Mesenchymal stem cell (in vitro differentiated cells and primary cell): ENCODE results near the gene ASXL2.

Source experiments
- DNase-seq: peaks from one replicate; pipeline ENCODE4 v3.0.0-alpha.2; 2013
- H2AFZ ChIP-seq: one replicate; pipeline ENCODE4 v1.6.1; 2013; ENCODE audit warnings: low read depth, mild to moderate bottlenecking, control low read depth, inconsistent platforms, low read length, moderate library complexity
- H2AK5ac ChIP-seq: 2 replicates; pipeline ENCODE4 v1.6.1; 2013; ENCODE audit warnings: low read length, moderate library complexity, mild to moderate bottlenecking, inconsistent platforms; ENCODE audit not compliant: severe bottlenecking
- H2BK120ac ChIP-seq: one replicate; pipeline ENCODE4 v1.6.1; 2013; ENCODE audit warnings: low read depth, mild to moderate bottlenecking, inconsistent platforms, low read length, moderate library complexity
- H2BK12ac ChIP-seq, 2 experiments: one replicate each; pipeline ENCODE4 v1.6.1; 2013; ENCODE audit warnings: inconsistent platforms in 2 of 2, low read length in 2 of 2, mild to moderate bottlenecking in 2 of 2, moderate library complexity in 2 of 2, control low read depth in 1 of 2
- H2BK15ac ChIP-seq: one replicate; pipeline ENCODE4 v1.6.1; 2013; ENCODE audit warnings: mild to moderate bottlenecking, low read depth, inconsistent platforms; ENCODE audit not compliant: poor library complexity, severe bottlenecking
- H2BK5ac ChIP-seq: 2 replicates; pipeline ENCODE4 v1.6.1; 2013; ENCODE audit warnings: low read depth, mild to moderate bottlenecking, low read length, control low read depth, inconsistent platforms; ENCODE audit not compliant: poor library complexity, severe bottlenecking
- H3K14ac ChIP-seq, 2 experiments: one replicate each; pipeline ENCODE4 v1.6.1; 2013; ENCODE audit warnings: inconsistent platforms in 2 of 2, low read length in 2 of 2, control low read depth in 1 of 2, mild to moderate bottlenecking in 1 of 2, moderate library complexity in 1 of 2
- H3K18ac ChIP-seq, 2 experiments: one replicate each; pipeline ENCODE4 v1.6.1; 2013; ENCODE audit warnings: inconsistent platforms in 2 of 2, low read length in 2 of 2, control low read depth in 1 of 2, low read depth in 1 of 2, mild to moderate bottlenecking in 1 of 2
- H3K23ac ChIP-seq, 2 experiments: one replicate each; pipeline ENCODE4 v1.6.1; 2013; ENCODE audit warnings: inconsistent platforms in 2 of 2, low read length in 2 of 2, mild to moderate bottlenecking in 2 of 2, moderate library complexity in 2 of 2, control low read depth in 1 of 2
- H3K27ac ChIP-seq: 2 replicates; pipeline ENCODE4 v1.5.1; 2013; ENCODE audit warnings: mild to moderate bottlenecking, moderate library complexity, low read length, control low read depth, inconsistent platforms; ENCODE audit not compliant: poor library complexity, severe bottlenecking
- H3K27me3 ChIP-seq, 2 experiments: 2 replicates each; pipeline versions ENCODE4 v1.6.1 to v1.7.0; 2013; ENCODE audit warnings: low read length in 2 of 2, mild to moderate bottlenecking in 2 of 2, moderate library complexity in 2 of 2, control low read depth in 1 of 2, inconsistent platforms in 1 of 2; ENCODE audit not compliant: control insufficient read depth in 1 of 2, insufficient read depth in 1 of 2
- H3K36me3 ChIP-seq, 2 experiments: 2 replicates each; pipeline versions ENCODE4 v1.6.1 to v1.7.0; 2013; ENCODE audit warnings: low read length in 2 of 2, control low read depth in 1 of 2, inconsistent platforms in 1 of 2, low read depth in 1 of 2, mild to moderate bottlenecking in 1 of 2; ENCODE audit not compliant: insufficient read depth in 2 of 2, control insufficient read depth in 1 of 2
- H3K4ac ChIP-seq, 2 experiments: one replicate each; pipeline ENCODE4 v1.6.1; 2013; ENCODE audit warnings: inconsistent platforms in 2 of 2, low read length in 2 of 2, mild to moderate bottlenecking in 2 of 2, moderate library complexity in 2 of 2, control low read depth in 1 of 2, low read depth in 1 of 2
- H3K4me1 ChIP-seq: 2 replicates; pipeline ENCODE4 v1.6.1; 2013; ENCODE audit warnings: low read depth, low read length, control low read depth; ENCODE audit not compliant: control insufficient read depth, insufficient read depth
- H3K4me2 ChIP-seq: 2 replicates; pipeline ENCODE4 v1.6.1; 2013; ENCODE audit warnings: low read length, mild to moderate bottlenecking, inconsistent platforms; ENCODE audit not compliant: poor library complexity, severe bottlenecking
- H3K4me3 ChIP-seq, 2 experiments: 2 replicates each; pipeline versions ENCODE4 v1.5.1 to v1.7.0; 2013; ENCODE audit warnings: low read length in 2 of 2, mild to moderate bottlenecking in 2 of 2, control low read depth in 1 of 2, low read depth in 1 of 2; ENCODE audit not compliant: insufficient read depth in 1 of 2
- H3K79me1 ChIP-seq: replicated peaks from 2 replicates; pipeline ENCODE4 v1.6.1; 2013; ENCODE audit warnings: mild to moderate bottlenecking, control low read depth, low read length, inconsistent platforms; ENCODE audit not compliant: poor library complexity, severe bottlenecking
- H3K9ac ChIP-seq: 2 replicates; pipeline ENCODE4 v1.7.0; 2013; ENCODE audit warnings: mild to moderate bottlenecking, low read length, moderate library complexity
- H3K9me3 ChIP-seq: 2 replicates; pipeline ENCODE4 v1.7.0; 2013; ENCODE audit warnings: mild to moderate bottlenecking, low read length; ENCODE audit not compliant: control insufficient read depth
- H4K8ac ChIP-seq: one replicate; pipeline ENCODE4 v1.6.1; 2013; ENCODE audit warnings: inconsistent platforms, mild to moderate bottlenecking, low read length, moderate library complexity
- H4K91ac ChIP-seq: one replicate; pipeline ENCODE4 v1.6.1; 2013; ENCODE audit warnings: mild to moderate bottlenecking, low read length, inconsistent platforms
- WGBS: methylation state at CpG from one replicate; pipeline ENCODE4 v1.1.7; 2013; ENCODE audit warnings: mixed read lengths; 5-methylcytosine and 5-hydroxymethylcytosine counted together

Gene ASXL2

GRCh38 chr2:25692143-25692542 lies 186.1 kb downstream of the ASXL2 start:
- H3K23ac ChIP-seq, result no peak overlapping the region
- WGBS, result 100% methylated on average over 2 of the region's 4 CpGs
- no peak overlapping the region for H3K4me2 ChIP-seq
- H3K79me1 ChIP-seq, result no peaks in the 10 kb centered on the region
- no peak overlapping the region for H3K18ac ChIP-seq
- H4K8ac ChIP-seq, result no peak overlapping the region
- no peak for DNase-seq
- H3K27me3 ChIP-seq, result peaks cover under 1 to 10% of the 10 kb centered on the region in 2 experiments
- no peak overlapping the region for H3K4ac ChIP-seq
- no peak overlapping the region for H2AFZ ChIP-seq
- no peaks in the 10 kb centered on the region for H3K36me3 ChIP-seq
- H4K91ac ChIP-seq, result no peak overlapping the region
- H2BK12ac ChIP-seq, result no peak overlapping the region
- H3K4me1 ChIP-seq, result no peaks in the 10 kb centered on the region
- no peaks in the 10 kb centered on the region for H3K9me3 ChIP-seq
- no peak overlapping the region for H2BK5ac ChIP-seq
- no peak overlapping the region for H2AK5ac ChIP-seq
- no peak overlapping the region for H3K4me3 ChIP-seq
- no peak overlapping the region for H2BK120ac ChIP-seq
- no peak overlapping the region for H3K27ac ChIP-seq
- H2BK15ac ChIP-seq, result no peak overlapping the region
- no peak overlapping the region for H3K14ac ChIP-seq
- no peak overlapping the region for H3K9ac ChIP-seq

- Histone ChIP-seq H3K27ac (no peak overlapping the region), H3K4me3 (no peak overlapping the region), H2BK120ac (no peak overlapping the region), H2BK5ac (no peak overlapping the region), H3K4me1 (no peaks in the 10 kb centered on the region), H3K9ac (no peak overlapping the region), H2AK5ac (no peak overlapping the region), H3K36me3 (no peaks in the 10 kb centered on the region), H3K14ac (no peak overlapping the region), H3K27me3 (peaks cover 0 to 11% of the 10 kb centered on the region in 2 experiments), H2BK12ac (no peak overlapping the region), H4K91ac (no peak overlapping the region), H3K18ac (no peak overlapping the region), H4K8ac (no peak overlapping the region), H2BK15ac (no peak overlapping the region), H3K4me2 (no peak overlapping the region), H3K79me1 (no peaks in the 10 kb centered on the region), H3K23ac (no peak overlapping the region), H2AFZ (no peak overlapping the region), H3K4ac (no peak overlapping the region), H3K9me3 (no peaks in the 10 kb centered on the region)
- WGBS, result 13% methylated on average over 1 of the region's 1 CpG
- DNase-seq, result peak; percentile 54
Observed at GRCh38 chr2:25690058-25690457, 188.2 kb downstream of the ASXL2 start.

GRCh38 chr2:25688236-25688635 lies 190.1 kb downstream of the ASXL2 start:
- DNase-seq, result no peak
- no peak overlapping the region for H3K27ac ChIP-seq
- H2BK15ac ChIP-seq, result no peak overlapping the region
- peaks cover 0 to 11% of the 10 kb centered on the region in 2 experiments for H3K27me3 ChIP-seq
- H2BK5ac ChIP-seq, result no peak overlapping the region
- 85% methylated on average over 5 of the region's 6 CpGs for WGBS
- no peak overlapping the region for H2BK12ac ChIP-seq
- no peak overlapping the region for H3K9ac ChIP-seq
- H3K9me3 ChIP-seq, result no peaks in the 10 kb centered on the region
- H4K8ac ChIP-seq, result no peak overlapping the region
- no peak overlapping the region for H3K23ac ChIP-seq
- H2BK120ac ChIP-seq, result no peak overlapping the region
- H2AK5ac ChIP-seq, result no peak overlapping the region
- H3K4me3 ChIP-seq, result no peak overlapping the region
- H3K14ac ChIP-seq, result no peak overlapping the region
- H3K18ac ChIP-seq, result no peak overlapping the region
- H3K4me2 ChIP-seq, result no peak overlapping the region
- no peaks in the 10 kb centered on the region for H3K36me3 ChIP-seq
- no peaks in the 10 kb centered on the region for H3K79me1 ChIP-seq
- no peak overlapping the region for H4K91ac ChIP-seq
- no peaks in the 10 kb centered on the region for H3K4me1 ChIP-seq
- no peak overlapping the region for H2AFZ ChIP-seq
- no peak overlapping the region for H3K4ac ChIP-seq

- H2BK5ac ChIP-seq, result no peak overlapping the region
- H3K18ac ChIP-seq, result no peak overlapping the region
- no peak overlapping the region for H4K8ac ChIP-seq
- DNase-seq, result no peak
- no peaks in the 10 kb centered on the region for H3K79me1 ChIP-seq
- WGBS, result 98% methylated on average over 2 of the region's 2 CpGs
- no peaks in the 10 kb centered on the region for H3K4me1 ChIP-seq
- no peak overlapping the region for H3K4me2 ChIP-seq
- no peak overlapping the region for H2AFZ ChIP-seq
- no peak overlapping the region for H2AK5ac ChIP-seq
- no peak overlapping the region for H4K91ac ChIP-seq
- no peak overlapping the region for H2BK120ac ChIP-seq
- H3K27me3 ChIP-seq, result peaks cover 0 to 6% of the 10 kb centered on the region in 2 experiments
- H2BK12ac ChIP-seq, result no peak overlapping the region
- H3K4me3 ChIP-seq, result no peak overlapping the region
- no peaks in the 10 kb centered on the region for H3K36me3 ChIP-seq
- H3K27ac ChIP-seq, result no peak overlapping the region
- no peaks in the 10 kb centered on the region for H3K9me3 ChIP-seq
- H3K23ac ChIP-seq, result no peak overlapping the region
- H3K14ac ChIP-seq, result no peak overlapping the region
- no peak overlapping the region for H3K9ac ChIP-seq
- no peak overlapping the region for H3K4ac ChIP-seq
- H2BK15ac ChIP-seq, result no peak overlapping the region
Observed at GRCh38 chr2:25685741-25686140, 192.5 kb downstream of the ASXL2 start.
